ENCODE results near the gene OR6C65.

OR6C65 gene

DNA sequence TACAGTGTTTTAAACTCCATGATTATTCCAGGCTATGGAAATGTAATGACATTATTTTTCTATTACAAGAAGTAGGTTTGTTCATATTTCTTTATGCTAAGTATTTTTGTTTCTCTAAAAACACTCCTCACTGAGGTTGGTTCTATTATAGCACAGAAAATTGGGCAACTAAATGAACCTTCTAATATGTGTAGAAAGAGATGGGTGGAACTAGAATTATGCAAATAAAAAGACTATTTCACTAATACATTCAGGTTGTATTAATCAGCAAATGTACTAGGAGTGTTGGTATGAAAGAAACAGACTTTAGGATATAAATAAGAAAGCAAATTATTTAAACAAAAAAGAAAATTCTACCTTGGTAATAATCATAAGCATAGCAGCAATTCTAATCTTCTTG lies 48.5 kb downstream of the OR6C65 start:
- DNase-seq: no peak
